Right lobe of liver (tissue), 6 donors: ENCODE measurements around the gene PDCD1. TPM values are rescaled to one million over a fixed set of nuclear protein-coding genes. Genes with fewer than 3 reads are reported as not detected.

Source experiments
- ATAC-seq, 4 donors: fragments of 200-7000 bp; cut with Tn5 transposase; one replicate each; pipeline ENCODE4 v1.9.1; 2020; ENCODE audit warnings: mild to moderate bottlenecking in 4 of 4, moderate library complexity in 4 of 4
- DNase-seq, 3 donors: peaks; one replicate each; pipeline ENCODE4 v3.0.0-alpha.2; 2020
- H3K27ac ChIP-seq, 3 donors: fragments of 200-600 bp; one replicate each; pipeline ENCODE4 v1.8.0; 2022
- H3K27me3 ChIP-seq, 2 donors: fragments of 200-600 bp; one replicate each; pipeline ENCODE4 v1.8.0; 2022
- H3K36me3 ChIP-seq, 4 donors: fragments of 200-600 bp; sonication (generic) in 1 of 4; one replicate each; pipeline versions ENCODE4 v1.5.1 to v1.8.0; 2017 to 2022; ENCODE audit warnings: control low read depth in 1 of 4
- H3K4me1 ChIP-seq, 4 donors: fragments of 200-600 bp; sonication (generic) in 1 of 4; one replicate each; pipeline versions ENCODE4 v1.5.1 to v1.8.0; 2017 to 2022; ENCODE audit warnings: control low read depth in 1 of 4
- H3K4me3 ChIP-seq, 3 donors: fragments of 200-600 bp; one replicate each; pipeline ENCODE4 v1.8.0; 2022
- H3K9me3 ChIP-seq, 4 donors: fragments of 200-600 bp; sonication (generic) in 1 of 4; one replicate each; pipeline versions ENCODE4 v1.5.1 to v1.8.0; 2017 to 2022; ENCODE audit warnings: control low read depth in 1 of 4
- CTCF ChIP-seq, 4 donors: fragments of 200-600 bp in 3 of 4; fragments of 450-650 bp in 1 of 4; IDR thresholded peaks; one replicate each; pipeline versions ENCODE4 v1.5.1 to v1.8.0; 2016 to 2022; ENCODE audit warnings: antibody characterized with exemption in 4 of 4, mild to moderate bottlenecking in 2 of 4
- POLR2A ChIP-seq: fragments of 450-650 bp; IDR thresholded peaks from one replicate; pipeline ENCODE4 v1.6.1; 2017; ENCODE audit warnings: antibody characterized with exemption, mild to moderate bottlenecking
- WGBS: methylation state at CpG from one replicate; pipeline ENCODE4 v1.1.6; 2018; ENCODE audit warnings: low coverage, low lambda C conversion rate; ENCODE audit not compliant: insufficient coverage; ENCODE audit errors: missing lambda C conversion rate; 5-methylcytosine and 5-hydroxymethylcytosine counted together
- intact Hi-C, 2 donors: fragments of 100-400 bp; cut with DNase I; formaldehyde crosslinking; loops; one replicate each; pipeline versions ENCODE4 v1.11.2 to v1.14.1; 2022
- total RNA-seq, 6 experiments: library from RNA; depleted of rRNA in 2 of 6; stranded (reverse); fragments of >200 nt in 2 of 6; fragmentation: NEBNext Ultra II Directional in 3 of 6; extraction: Animal tissue kit (Norgen Biotek cat#: 25700) in 3 of 6; gene quantifications; one replicate each; pipeline versions ENCODE4 v1.1.0 to v1.2.4, GENCODE V29; 2016 to 2023
- donor health status: DM: no; HTN: yes; CAD: no.
- donor health status: DM: no; HTN: no; CAD: no.
- donor health status: DM: no; HTN: no; CAD: no.
- donor health status: DM: no; HTN: yes; CAD: no.
- donor health status: DM: no; HTN: yes; CAD: no.

The PDCD1 gene
- total RNA-seq, 6 experiments from 2014 or later = 0.19 to 0.61 (median 0.20) TPM; not detected in 3

- 90% methylated on average over 2 of the region's 27 CpGs for WGBS
- H3K27ac ChIP-seq = no peak overlapping the region
- H3K9me3 ChIP-seq = no peaks in the 10 kb centered on the region
- intact Hi-C loops = no loop called here
- no peak for TF ChIP-seq CTCF (IDR thresholded peaks at IDR 0.05)
- TF ChIP-seq POLR2A = no peak
- DNase-seq = peak in 2 of 3 donors; percentile 44 to 49
- H3K27me3 ChIP-seq = no peaks in the 10 kb centered on the region
- ATAC-seq = no peak
- H3K4me3 ChIP-seq = no peak overlapping the region
- H3K36me3 ChIP-seq = no peaks in the 10 kb centered on the region
- no peaks in the 10 kb centered on the region for H3K4me1 ChIP-seq
Observed at GRCh38 chr2:241853651-241854341, 4.9 kb downstream of the PDCD1 start.

GRCh38 chr2:241852981-241853631, 5.6 kb downstream of the PDCD1 start:
- intact Hi-C loops = no loop called here
- Histone ChIP-seq H3K9me3 (no peaks in the 10 kb centered on the region), H3K4me1 (no peaks in the 10 kb centered on the region), H3K4me3 (no peak overlapping the region), H3K27me3 (no peaks in the 10 kb centered on the region), H3K27ac (no peak overlapping the region), H3K36me3 (no peaks in the 10 kb centered on the region)
- no peak for ATAC-seq
- no peak for DNase-seq
- WGBS = 100% methylated on average over 1 of the region's 10 CpGs
- no peak for TF ChIP-seq CTCF (IDR thresholded peaks at IDR 0.05)
- no peak for TF ChIP-seq POLR2A

GRCh38 chr2:241852116-241852980, 6.3 kb downstream of the PDCD1 start:
- intact Hi-C loops = no loop called here
- ATAC-seq (no peak), DNase-seq (no peak)
- no peak overlapping the region for H3K4me3 ChIP-seq
- H3K27me3 ChIP-seq = no peaks in the 10 kb centered on the region
- no peaks in the 10 kb centered on the region for H3K9me3 ChIP-seq
- WGBS = no CpG with 5 or more reads among the region's 39 CpGs
- no peak overlapping the region for H3K27ac ChIP-seq
- no peaks in the 10 kb centered on the region for H3K36me3 ChIP-seq
- no peaks in the 10 kb centered on the region for H3K4me1 ChIP-seq
- TF ChIP-seq CTCF (IDR thresholded peaks at IDR 0.05) (no peak), POLR2A (no peak)

- no peak for TF ChIP-seq CTCF (IDR thresholded peaks at IDR 0.05)
- no peak for TF ChIP-seq POLR2A
- intact Hi-C loops = no loop called here
- Histone ChIP-seq H3K9me3 (no peaks in the 10 kb centered on the region), H3K27me3 (no peaks in the 10 kb centered on the region), H3K36me3 (no peaks in the 10 kb centered on the region), H3K4me3 (no peak overlapping the region), H3K27ac (no peak overlapping the region), H3K4me1 (no peaks in the 10 kb centered on the region)
- DNase-seq (no peak), ATAC-seq (peak in 1 of 4 donors; percentile 3)
- WGBS = no CpG with 5 or more reads among the region's 26 CpGs
Observed at GRCh38 chr2:241851325-241852115, 7.2 kb downstream of the PDCD1 start.
